T47D (cell line): Measurements from ENCODE around the gene CD93.

ENCODE experiments used
- DNase-seq, 2 experiments: peaks; one replicate each; pipeline versions ENCODE4 v3.0.0 to v3.0.0-alpha.2; 2011 to 2012; ENCODE audit warnings: low read depth in 1 of 2, low spot score in 1 of 2
- JUND ChIP-seq: IDR thresholded peaks from 2 replicates; pipeline ENCODE4 v1.6.1; 2012; ENCODE audit warnings: low read depth
- in situ Hi-C: cut with HindIII; loops from 2 replicates; pipeline ENCODE4 v1.10.0; 2016; ENCODE audit warnings: low sequenced_read_pairs, low pct_unique_long_range_greater_than_20kb

The CD93 gene

GRCh38 chr20:23037017-23037481 is 49.1 kb downstream of the CD93 start:
- in situ Hi-C loops, result no loop called here
- TF ChIP-seq JUND, result no peak
- DNase-seq, result no peak

- no peak for TF ChIP-seq JUND
- in situ Hi-C loops, result no loop called here
- no peak for DNase-seq
These were observed 49.8 kb downstream of the CD93 start for GRCh38 chr20:23036371-23036770.

- no peak for DNase-seq
- TF ChIP-seq JUND, result no peak
- in situ Hi-C loops, result no loop called here
These were observed 50.4 kb downstream of the CD93 start for GRCh38 chr20:23035731-23036130.

GRCh38 chr20:23034721-23035671 is 51.1 kb downstream of the CD93 start, which contains the start of gene SSTR4:
TSS of gene SSTR4 (plus strand) at chr20:23035312. CDS start at chr20:23035484, 172 bp downstream.
- DNase-seq, result no peak
- no peak for TF ChIP-seq JUND
- in situ Hi-C loops, result no loop called here

- in situ Hi-C loops, result no loop called here
- DNase-seq, result no peak
- no peak for TF ChIP-seq JUND
These were observed 52.2 kb downstream of the CD93 start for GRCh38 chr20:23033918-23034317.

- TF ChIP-seq JUND, result no peak
- DNase-seq, result no peak
- in situ Hi-C loops, result no loop called here
These were observed 53.4 kb downstream of the CD93 start for GRCh38 chr20:23032750-23033078.

GRCh38 chr20:23032056-23032749 is 53.9 kb downstream of the CD93 start:
- in situ Hi-C loops, result no loop called here
- no peak for TF ChIP-seq JUND

GRCh38 chr20:23031346-23031745 is 54.8 kb downstream of the CD93 start:
- no peak for DNase-seq
- TF ChIP-seq JUND, result no peak
- in situ Hi-C loops, result no loop called here

More at GRCh38 chr20:23032056-23032749, 53.9 kb downstream of the CD93 start:
- no peak for DNase-seq
